ENCODE data around the gene AMBRA1.

The AMBRA1 gene

DNA sequence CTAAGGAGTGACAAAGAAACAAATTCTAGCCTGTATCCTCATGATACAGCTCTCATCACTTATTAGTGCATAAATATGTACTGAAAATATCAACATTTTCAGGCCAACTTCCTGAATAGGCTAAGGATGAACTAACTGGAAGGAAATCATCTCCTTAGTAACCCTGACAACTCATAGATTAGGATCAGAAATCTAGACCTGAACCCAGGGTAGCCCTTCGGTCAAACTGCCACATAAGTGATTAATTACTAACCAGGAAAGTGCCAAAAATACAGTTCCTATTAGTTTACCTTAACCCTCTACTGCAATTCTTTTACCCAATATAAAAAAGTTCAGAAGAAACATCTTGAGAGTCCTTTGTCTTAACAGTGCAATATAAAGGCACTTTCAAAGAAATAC, 40.0 kb downstream of the AMBRA1 start:
- DNase-seq (ENCODE audit: low read depth in 2 of 2): no peak
- TF ChIP-seq, protein P1, sequence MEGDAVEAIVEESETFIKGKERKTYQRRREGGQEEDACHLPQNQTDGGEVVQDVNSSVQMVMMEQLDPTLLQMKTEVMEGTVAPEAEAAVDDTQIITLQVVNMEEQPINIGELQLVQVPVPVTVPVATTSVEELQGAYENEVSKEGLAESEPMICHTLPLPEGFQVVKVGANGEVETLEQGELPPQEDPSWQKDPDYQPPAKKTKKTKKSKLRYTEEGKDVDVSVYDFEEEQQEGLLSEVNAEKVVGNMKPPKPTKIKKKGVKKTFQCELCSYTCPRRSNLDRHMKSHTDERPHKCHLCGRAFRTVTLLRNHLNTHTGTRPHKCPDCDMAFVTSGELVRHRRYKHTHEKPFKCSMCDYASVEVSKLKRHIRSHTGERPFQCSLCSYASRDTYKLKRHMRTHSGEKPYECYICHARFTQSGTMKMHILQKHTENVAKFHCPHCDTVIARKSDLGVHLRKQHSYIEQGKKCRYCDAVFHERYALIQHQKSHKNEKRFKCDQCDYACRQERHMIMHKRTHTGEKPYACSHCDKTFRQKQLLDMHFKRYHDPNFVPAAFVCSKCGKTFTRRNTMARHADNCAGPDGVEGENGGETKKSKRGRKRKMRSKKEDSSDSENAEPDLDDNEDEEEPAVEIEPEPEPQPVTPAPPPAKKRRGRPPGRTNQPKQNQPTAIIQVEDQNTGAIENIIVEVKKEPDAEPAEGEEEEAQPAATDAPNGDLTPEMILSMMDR (IDR thresholded peaks at IDR 0.05; ENCODE audit: low read depth, low read length): no peak
- no peak overlapping the region for H3K4me3 ChIP-seq (replicated peaks in 1 of 2; ENCODE audit: low read depth in 2 of 2, low read length in 2 of 2)

DNA sequence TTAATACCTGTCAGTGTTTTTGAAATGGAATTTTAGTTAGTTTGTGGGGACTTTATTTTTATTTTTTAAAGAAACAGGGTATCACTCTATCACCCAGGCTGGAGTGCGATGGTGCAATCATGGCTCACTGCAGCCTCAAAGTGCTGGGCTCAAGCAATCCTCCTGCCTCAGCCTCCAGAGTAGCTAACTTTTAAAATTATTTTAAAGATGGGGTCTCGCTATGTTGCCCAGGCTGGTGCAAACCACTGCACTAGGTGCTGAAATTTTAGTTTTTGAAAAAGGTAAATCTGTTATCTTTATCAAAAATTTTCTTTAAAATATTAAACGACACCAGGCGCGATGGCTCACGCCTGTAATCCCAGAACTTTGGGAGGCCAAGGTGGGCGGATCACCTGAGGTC, 42.6 kb downstream of the AMBRA1 start:
- no peak overlapping the region for H3K4me3 ChIP-seq (replicated peaks in 1 of 2; ENCODE audit: low read depth in 2 of 2, low read length in 2 of 2)
- DNase-seq (ENCODE audit: low read depth in 2 of 2): no peak
- TF ChIP-seq, protein P1 (IDR thresholded peaks at IDR 0.05; ENCODE audit: low read depth, low read length): no peak

DNA sequence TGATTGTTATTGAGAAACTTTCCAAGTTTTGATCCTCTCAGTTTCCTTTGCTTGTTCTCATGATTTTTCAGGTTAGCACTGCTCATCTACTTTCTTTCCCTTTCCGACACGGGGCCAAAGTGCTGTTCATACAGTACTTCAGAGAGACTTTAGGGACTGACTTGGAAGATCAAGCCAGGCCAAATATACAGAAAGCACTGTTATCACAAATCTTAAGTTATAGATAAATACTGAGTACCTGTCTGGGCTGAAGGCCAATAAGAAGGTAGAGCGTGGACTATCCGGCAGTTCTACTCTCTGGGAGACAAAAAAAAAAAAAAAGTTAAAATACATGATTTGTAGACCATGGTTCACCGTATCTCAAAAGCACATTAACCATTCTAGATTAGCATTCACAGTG, 46.2 kb downstream of the AMBRA1 start:
- H3K4me3 ChIP-seq (replicated peaks in 1 of 2; ENCODE audit: low read depth in 2 of 2, low read length in 2 of 2): no peak overlapping the region
- DNase-seq (ENCODE audit: low read depth in 2 of 2): no peak
- TF ChIP-seq, protein P1 (IDR thresholded peaks at IDR 0.05; ENCODE audit: low read depth, low read length): no peak

DNA sequence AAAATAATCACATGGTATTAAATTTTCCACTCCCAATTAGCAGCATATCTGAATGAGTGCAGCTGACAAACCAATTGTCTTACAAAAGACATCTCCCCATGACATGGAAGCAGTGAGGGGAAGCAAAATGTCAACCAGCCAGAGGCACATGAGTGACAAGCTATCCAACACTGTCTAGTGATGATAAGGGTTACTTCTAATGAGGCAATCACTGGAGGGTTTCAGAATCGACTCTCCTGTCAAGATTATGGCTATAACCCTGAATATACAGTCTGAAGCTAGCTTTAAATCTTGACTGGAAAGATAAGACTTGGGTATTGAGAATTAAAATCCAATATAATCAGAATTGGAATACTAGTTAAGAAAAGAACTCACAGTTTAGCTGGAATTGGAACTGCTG, 50.3 kb downstream of the AMBRA1 start:
- DNase-seq (ENCODE audit: low read depth in 2 of 2): no peak
- no peak overlapping the region for H3K4me3 ChIP-seq (replicated peaks in 1 of 2; ENCODE audit: low read depth in 2 of 2, low read length in 2 of 2)
- TF ChIP-seq, protein P1 (IDR thresholded peaks at IDR 0.05; ENCODE audit: low read depth, low read length): no peak

DNA sequence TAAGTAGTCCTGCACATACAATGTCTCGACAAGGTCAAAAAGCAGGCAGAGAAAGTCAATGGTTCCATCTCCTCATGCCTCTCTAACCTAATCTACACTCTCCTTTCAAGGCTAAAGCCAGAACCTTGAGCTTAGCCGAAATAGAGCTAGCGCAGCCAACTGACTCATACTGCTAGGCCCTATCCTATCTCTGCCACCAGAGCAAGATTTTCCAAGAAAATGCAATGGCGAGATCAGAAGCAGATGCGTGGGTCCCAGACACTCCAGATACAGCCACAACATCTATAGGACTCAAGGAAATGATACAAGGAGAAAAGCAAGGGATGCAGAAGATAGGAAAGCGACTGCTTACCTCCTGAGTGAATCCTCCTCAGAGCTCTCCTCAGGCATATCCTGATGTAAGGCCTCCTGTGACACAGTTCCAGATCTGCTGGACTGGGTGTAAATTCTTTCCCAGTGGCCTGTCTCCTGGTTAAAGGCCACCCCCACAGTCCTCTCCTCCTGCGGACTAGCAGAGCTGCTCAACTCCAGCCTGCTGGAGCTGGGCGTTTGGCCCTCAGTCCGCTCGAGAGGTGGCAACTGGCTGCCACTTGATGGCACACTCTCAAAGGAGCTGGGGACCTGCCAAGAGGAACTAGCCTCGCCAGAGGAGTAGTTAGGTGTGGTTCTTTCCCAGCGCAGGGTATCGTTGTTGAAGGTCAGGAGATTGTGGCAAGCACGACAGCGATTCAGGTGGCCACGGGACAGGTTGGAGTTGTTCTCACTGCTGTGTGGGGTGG, 52.0 kb downstream of the AMBRA1 start:
- TF ChIP-seq, protein P1 (IDR thresholded peaks at IDR 0.05; ENCODE audit: low read depth, low read length): no peak
- no peak for DNase-seq (ENCODE audit: low read depth in 2 of 2)
- H3K4me3 ChIP-seq (replicated peaks in 1 of 2; ENCODE audit: low read depth in 2 of 2, low read length in 2 of 2): no peak overlapping the region

DNA sequence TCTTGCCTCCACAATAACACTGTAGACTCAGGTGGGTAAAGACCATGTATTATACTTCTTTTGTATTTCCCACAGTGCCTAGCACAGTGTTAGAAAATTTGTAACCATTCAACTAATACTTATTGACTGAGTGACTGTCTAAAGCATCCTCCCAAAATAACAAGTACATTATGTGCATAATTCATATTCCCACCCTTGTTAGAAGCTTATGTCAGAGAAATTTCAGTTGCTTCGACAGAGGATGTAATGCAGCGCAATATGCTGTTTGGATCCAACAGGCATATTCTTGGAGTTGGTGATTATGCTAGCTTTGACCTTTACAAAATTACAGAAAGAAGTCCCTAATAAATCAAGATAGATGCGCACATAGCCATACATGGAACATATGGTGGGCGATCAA, 53.0 kb downstream of the AMBRA1 start:
- no peak for DNase-seq (ENCODE audit: low read depth in 2 of 2)
- TF ChIP-seq, protein P1 (IDR thresholded peaks at IDR 0.05; ENCODE audit: low read depth, low read length): no peak
- H3K4me3 ChIP-seq (replicated peaks in 1 of 2; ENCODE audit: low read depth in 2 of 2, low read length in 2 of 2): no peak overlapping the region
